ENCODE data around the gene ATRX. TPM values are rescaled to one million over a fixed set of nuclear protein-coding genes. Genes with fewer than 3 reads are reported as not detected.

ATRX gene
- total and polyA plus RNA-seq, 2 experiments from 2014 or later, result 162 to 179 TPM

GRCh38 chrX:77698242-77698641, 87.8 kb downstream of the ATRX start:
- H3K36me3 ChIP-seq (ENCODE audit: insufficient read depth), result no peaks in the 10 kb centered on the region; the same call in 1 of the 2 replicates
- H4K20me1 ChIP-seq (replicated peaks; ENCODE audit: insufficient read depth), result no peaks in the 10 kb centered on the region; the same call in 1 of the 2 replicates
- H3K9me2 ChIP-seq (ENCODE audit: insufficient read depth), result no peaks in the 10 kb centered on the region
- H3K36me3 Mint-ChIP-seq (ENCODE audit: low read depth), result peaks cover 16% of the 10 kb centered on the region; the same call in 2 of the 3 replicates
- no peak overlapping the region for H3K27ac Mint-ChIP-seq
- DNase-seq (ENCODE audit: low spot score) (no peak), ATAC-seq (no peak)
- no peak for TF ChIP-seq CTCF (conservative IDR thresholded peaks at IDR 0.05; ENCODE audit: low read depth in 2 of 2)
- no peak for TF ChIP-seq ETS1 (IDR thresholded peaks at IDR 0.05)
- no peak for TF ChIP-seq ZNF462 (CRISPR knock-in tag; IDR thresholded peaks at IDR 0.05)
- TF ChIP-seq NANOG (IDR thresholded peaks at IDR 0.05; ENCODE audit: borderline replicate concordance), result no peak
- no peak for TF ChIP-seq CREB1 (CRISPR knock-in tag; IDR thresholded peaks at IDR 0.05; ENCODE audit: low read depth)
- TF ChIP-seq ZNF114 (CRISPR knock-in tag; IDR thresholded peaks at IDR 0.05), result no peak
- no peak for TF ChIP-seq EZH2 (IDR thresholded peaks at IDR 0.05; ENCODE audit: low read depth, unreplicated experiment)
- TF ChIP-seq EZH2phosphoT487 (IDR thresholded peaks at IDR 0.05; ENCODE audit: unreplicated experiment), result no peak
- no peak for TF ChIP-seq ZNF331 (CRISPR knock-in tag; IDR thresholded peaks at IDR 0.05; ENCODE audit: low read depth)
- no peak for TF ChIP-seq REST (IDR thresholded peaks at IDR 0.05; ENCODE audit: unreplicated experiment)
- TF ChIP-seq POLR2AphosphoS5 (IDR thresholded peaks at IDR 0.05; ENCODE audit: low read depth), result no peak
- TF ChIP-seq STAT1 (IDR thresholded peaks at IDR 0.05; ENCODE audit: unreplicated experiment), result no peak
- TF ChIP-seq JUNB (IDR thresholded peaks at IDR 0.05; ENCODE audit: unreplicated experiment), result no peak
- H3K27me3 Mint-ChIP-seq (ENCODE audit: insufficient read depth, low read depth, poor library complexity), result no peaks in the 10 kb centered on the region
- peaks cover 42% of the 10 kb centered on the region for H3K79me2 ChIP-seq (replicated peaks; ENCODE audit: insufficient read depth)
- H3K4me2 ChIP-seq, result no peak overlapping the region
- no peak overlapping the region for H3K27ac ChIP-seq (ENCODE audit: low read depth)
- H3K4me1 ChIP-seq (ENCODE audit: insufficient read depth), result no peaks in the 10 kb centered on the region
- H3K9me3 Mint-ChIP-seq, result no peaks in the 10 kb centered on the region
- no peak overlapping the region for H3K4me3 Mint-ChIP-seq
- H2AFZ ChIP-seq, result no peak overlapping the region
- no peaks in the 10 kb centered on the region for H3F3A ChIP-seq (replicated peaks; ENCODE audit: low read depth)
- H3K4me1 Mint-ChIP-seq, result no peaks in the 10 kb centered on the region
- H3K4me3 ChIP-seq, result no peak overlapping the region
- no peaks in the 10 kb centered on the region for H3K27me3 ChIP-seq (ENCODE audit: insufficient read depth)

Measured in GM23338 (cell line).